Stomach (tissue), 4 donors: ENCODE data around the gene CCDC86.

Source experiments
- POLR2A ChIP-seq, 4 donors: fragments of 450-650 bp; IDR thresholded peaks; one replicate each; pipeline ENCODE4 v1.6.1; 2016; ENCODE audit warnings: antibody characterized with exemption in 4 of 4, control low read depth in 2 of 4, mild to moderate bottlenecking in 1 of 4, moderate library complexity in 1 of 4
- TF ChIP-seq, protein P1 (sequence below), 7 experiments: fragments of 450-650 bp in 4 of 7; fragments of 200-600 bp in 3 of 7; sonication (generic) in 3 of 7; IDR thresholded peaks; one replicate each; pipeline ENCODE4 v1.5.1; 2016 to 2019; ENCODE audit warnings: antibody characterized with exemption in 7 of 7, control low read depth in 2 of 7, mild to moderate bottlenecking in 1 of 7

- TF ChIP-seq, protein P1, sequence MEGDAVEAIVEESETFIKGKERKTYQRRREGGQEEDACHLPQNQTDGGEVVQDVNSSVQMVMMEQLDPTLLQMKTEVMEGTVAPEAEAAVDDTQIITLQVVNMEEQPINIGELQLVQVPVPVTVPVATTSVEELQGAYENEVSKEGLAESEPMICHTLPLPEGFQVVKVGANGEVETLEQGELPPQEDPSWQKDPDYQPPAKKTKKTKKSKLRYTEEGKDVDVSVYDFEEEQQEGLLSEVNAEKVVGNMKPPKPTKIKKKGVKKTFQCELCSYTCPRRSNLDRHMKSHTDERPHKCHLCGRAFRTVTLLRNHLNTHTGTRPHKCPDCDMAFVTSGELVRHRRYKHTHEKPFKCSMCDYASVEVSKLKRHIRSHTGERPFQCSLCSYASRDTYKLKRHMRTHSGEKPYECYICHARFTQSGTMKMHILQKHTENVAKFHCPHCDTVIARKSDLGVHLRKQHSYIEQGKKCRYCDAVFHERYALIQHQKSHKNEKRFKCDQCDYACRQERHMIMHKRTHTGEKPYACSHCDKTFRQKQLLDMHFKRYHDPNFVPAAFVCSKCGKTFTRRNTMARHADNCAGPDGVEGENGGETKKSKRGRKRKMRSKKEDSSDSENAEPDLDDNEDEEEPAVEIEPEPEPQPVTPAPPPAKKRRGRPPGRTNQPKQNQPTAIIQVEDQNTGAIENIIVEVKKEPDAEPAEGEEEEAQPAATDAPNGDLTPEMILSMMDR (IDR thresholded peaks at IDR 0.05) = no peak
- no peak for TF ChIP-seq POLR2A (IDR thresholded peaks at IDR 0.05)
Observed at GRCh38 chr11:60810569-60810968, 31.3 kb upstream of the CCDC86 start.
